GM21723 (cell line): ENCODE measurements around the gene RPL11.
"Not testable (repeated sequence)": the region's sequence is repeated elsewhere in the genome, so short reads cannot be mapped to it uniquely, and the experiment has no call there.

Source experiments
- ATAC-seq: cut with Tn5 transposase; IDR thresholded peaks from one replicate; pipeline ENCODE4 v1.9.1; 2021; ENCODE audit warnings: mild to moderate bottlenecking, moderate library complexity; ENCODE audit not compliant: unreplicated experiment

Gene RPL11

GRCh38 chr1:23727362-23727811 is 35.8 kb downstream of the RPL11 start:
- ATAC-seq = no peak

- ATAC-seq = no peak
These were observed 41.0 kb downstream of the RPL11 start for GRCh38 chr1:23732363-23733224.

GRCh38 chr1:23733281-23733680 is 41.7 kb downstream of the RPL11 start:
- not testable (repeated sequence) for ATAC-seq

GRCh38 chr1:23736437-23737134 is 45.0 kb downstream of the RPL11 start:
- no peak for ATAC-seq

GRCh38 chr1:23741609-23742008 is 50.0 kb downstream of the RPL11 start:
- no peak for ATAC-seq

- no peak for ATAC-seq
These were observed 51.2 kb downstream of the RPL11 start for GRCh38 chr1:23742670-23743286.

- ATAC-seq = peak; percentile 79
These were observed 51.9 kb downstream of the RPL11 start, which contains the start of gene ELOA for GRCh38 chr1:23743287-23744152. Gene ELOA (plus strand): TSS chr1:23743471. CDS start chr1:23743504, 33 bp downstream.

GRCh38 chr1:23745515-23745914 is 53.9 kb downstream of the RPL11 start:
- no peak for ATAC-seq
